ENCODE data around the gene GTF2E1. TPM values are rescaled to one million over a fixed set of nuclear protein-coding genes. Genes with fewer than 3 reads are reported as not detected.

GTF2E1 gene
- total RNA-seq, 1 donor from 2014 or later, result 4.4 TPM

DNA sequence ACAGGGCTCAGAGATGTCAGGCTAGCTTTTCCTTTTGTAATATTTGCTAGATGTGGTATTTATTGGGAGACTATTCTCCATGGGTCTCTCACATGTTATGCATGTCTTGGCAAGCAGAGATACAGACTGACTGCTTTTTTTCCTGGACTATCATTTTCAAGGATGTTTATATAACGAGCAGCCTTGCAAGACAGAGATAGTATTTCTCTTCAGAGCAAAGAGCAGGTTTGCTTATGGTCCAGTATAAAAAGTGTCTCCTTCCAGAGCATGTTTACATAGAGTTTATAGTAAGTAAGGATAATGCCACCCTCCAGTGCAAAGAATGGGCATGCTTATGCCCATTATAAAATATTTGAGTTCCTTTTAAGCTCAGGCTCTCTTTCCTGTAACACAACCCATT is 24.6 kb downstream of the GTF2E1 start:
- no peak overlapping the region for H3K4me3 ChIP-seq
- H3K36me3 ChIP-seq, result peaks cover 0 to 3% of the 10 kb centered on the region in 2 donors
- H3K27ac ChIP-seq, result no peak overlapping the region
- no peaks in the 10 kb centered on the region for H3K27me3 ChIP-seq
- intact Hi-C loops (cut with DNase I), result no loop called here
- no peak for DNase-seq (ENCODE audit: low spot score in 2 of 2)
- H3K4me1 ChIP-seq, result no peaks in the 10 kb centered on the region
- TF ChIP-seq, protein P1, sequence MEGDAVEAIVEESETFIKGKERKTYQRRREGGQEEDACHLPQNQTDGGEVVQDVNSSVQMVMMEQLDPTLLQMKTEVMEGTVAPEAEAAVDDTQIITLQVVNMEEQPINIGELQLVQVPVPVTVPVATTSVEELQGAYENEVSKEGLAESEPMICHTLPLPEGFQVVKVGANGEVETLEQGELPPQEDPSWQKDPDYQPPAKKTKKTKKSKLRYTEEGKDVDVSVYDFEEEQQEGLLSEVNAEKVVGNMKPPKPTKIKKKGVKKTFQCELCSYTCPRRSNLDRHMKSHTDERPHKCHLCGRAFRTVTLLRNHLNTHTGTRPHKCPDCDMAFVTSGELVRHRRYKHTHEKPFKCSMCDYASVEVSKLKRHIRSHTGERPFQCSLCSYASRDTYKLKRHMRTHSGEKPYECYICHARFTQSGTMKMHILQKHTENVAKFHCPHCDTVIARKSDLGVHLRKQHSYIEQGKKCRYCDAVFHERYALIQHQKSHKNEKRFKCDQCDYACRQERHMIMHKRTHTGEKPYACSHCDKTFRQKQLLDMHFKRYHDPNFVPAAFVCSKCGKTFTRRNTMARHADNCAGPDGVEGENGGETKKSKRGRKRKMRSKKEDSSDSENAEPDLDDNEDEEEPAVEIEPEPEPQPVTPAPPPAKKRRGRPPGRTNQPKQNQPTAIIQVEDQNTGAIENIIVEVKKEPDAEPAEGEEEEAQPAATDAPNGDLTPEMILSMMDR (IDR thresholded peaks at IDR 0.05), result no peak
- no peaks in the 10 kb centered on the region for H3K9me3 ChIP-seq

DNA sequence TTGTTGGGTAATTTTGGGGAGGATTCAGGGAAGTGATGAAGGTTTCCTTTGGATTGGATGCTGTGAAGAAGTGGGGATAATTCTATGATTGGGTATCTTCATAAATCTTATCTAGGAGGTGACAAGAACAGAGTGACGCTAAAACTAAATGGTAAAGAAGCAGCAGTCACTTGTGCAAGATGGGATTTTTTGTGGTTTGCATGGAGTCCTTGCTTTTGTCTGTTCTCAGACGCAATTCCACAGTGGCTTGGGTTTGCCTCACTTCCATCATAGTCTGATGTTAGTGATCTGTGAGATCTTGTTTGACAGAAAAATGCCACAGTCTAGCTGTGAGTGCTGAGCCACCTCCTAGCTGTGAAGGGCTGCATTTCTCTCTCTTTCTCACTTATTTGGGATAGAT is 26.9 kb downstream of the GTF2E1 start:
- DNase-seq (ENCODE audit: low spot score in 2 of 2), result no peak
- Histone ChIP-seq H3K27ac (no peak overlapping the region), H3K4me3 (no peak overlapping the region), H3K36me3 (peaks cover 0 to 3% of the 10 kb centered on the region in 2 donors), H3K4me1 (no peaks in the 10 kb centered on the region), H3K27me3 (no peaks in the 10 kb centered on the region), H3K9me3 (no peaks in the 10 kb centered on the region)
- intact Hi-C loops (cut with DNase I), result no loop called here
- TF ChIP-seq, protein P1 (IDR thresholded peaks at IDR 0.05), result no peak

DNA sequence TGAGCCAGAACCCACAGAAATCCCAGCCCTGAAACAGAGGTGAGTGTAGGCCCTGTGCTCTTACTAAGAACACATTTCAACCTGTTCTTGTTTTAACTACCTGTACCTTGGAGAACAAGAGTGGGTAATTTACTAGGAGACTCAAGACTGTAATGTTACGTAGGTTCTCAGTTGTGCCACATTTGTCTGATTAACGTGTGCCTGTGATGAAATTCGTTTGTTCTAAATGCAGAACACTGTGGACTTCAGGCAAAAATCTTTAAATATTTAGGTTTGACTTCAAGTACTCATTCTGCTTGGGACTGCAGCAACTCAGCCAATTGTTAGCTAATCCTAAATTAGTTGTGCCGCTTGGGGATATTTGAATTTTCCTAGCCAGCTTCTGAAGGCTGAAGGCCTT is 28.3 kb downstream of the GTF2E1 start:
- Histone ChIP-seq H3K9me3 (no peaks in the 10 kb centered on the region), H3K4me3 (no peak overlapping the region), H3K27me3 (no peaks in the 10 kb centered on the region), H3K27ac (peak overlapping the region in 1 of 2 donors; percentile 26), H3K36me3 (peaks cover 0 to 7% of the 10 kb centered on the region in 2 donors), H3K4me1 (no peaks in the 10 kb centered on the region)
- no peak for DNase-seq (ENCODE audit: low spot score in 2 of 2)
- intact Hi-C loops (cut with DNase I), result no loop called here
- TF ChIP-seq, protein P1 (IDR thresholded peaks at IDR 0.05), result no peak

DNA sequence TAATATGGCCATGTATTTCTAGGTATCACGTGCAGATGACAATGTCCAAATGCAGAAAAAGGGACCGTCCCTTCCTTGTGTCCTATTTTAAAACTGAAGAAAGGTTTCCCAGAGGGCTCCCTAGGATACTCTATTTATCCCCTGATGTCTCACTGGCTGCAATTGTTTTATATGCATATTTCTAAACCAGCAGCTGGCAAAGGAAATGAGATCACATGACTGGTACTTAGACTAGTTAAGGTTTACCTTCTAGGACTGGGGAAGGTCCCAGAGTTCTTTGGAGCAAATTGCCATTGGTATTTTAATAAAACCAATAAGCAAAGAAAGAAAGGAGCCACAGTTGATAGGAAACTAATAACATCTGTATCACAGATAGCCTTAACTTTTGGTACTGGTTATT is 29.5 kb downstream of the GTF2E1 start:
- DNase-seq (ENCODE audit: low spot score in 2 of 2), result no peak

DNA sequence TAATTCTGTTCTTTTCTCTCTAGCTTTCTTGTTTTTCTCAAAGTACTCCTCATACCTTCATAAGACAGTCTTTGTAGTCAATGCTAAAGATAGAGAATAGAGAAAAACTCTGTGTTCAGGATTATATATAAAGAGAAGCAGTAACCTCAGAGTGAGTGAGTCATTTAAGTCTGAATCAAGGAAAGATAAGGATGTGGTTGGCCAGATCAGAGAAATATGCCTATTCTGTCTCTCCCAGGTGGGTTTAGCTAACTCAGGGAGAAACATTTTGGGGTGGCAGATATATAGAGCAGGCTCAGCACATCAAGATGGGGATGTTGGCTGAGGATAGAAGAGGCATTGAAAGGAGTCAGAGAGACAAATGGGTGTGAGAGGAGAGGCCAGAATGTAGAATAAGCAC is 31.4 kb downstream of the GTF2E1 start:
- intact Hi-C loops (cut with DNase I), result no loop called here
- H3K4me1 ChIP-seq, result no peaks in the 10 kb centered on the region
- H3K9me3 ChIP-seq, result no peaks in the 10 kb centered on the region
- H3K4me3 ChIP-seq, result no peak overlapping the region
- no peak for DNase-seq (ENCODE audit: low spot score in 2 of 2)
- no peak overlapping the region for H3K27ac ChIP-seq
- peaks cover 0 to 19% of the 10 kb centered on the region in 2 donors for H3K36me3 ChIP-seq
- TF ChIP-seq, protein P1 (IDR thresholded peaks at IDR 0.05), result no peak
- no peaks in the 10 kb centered on the region for H3K27me3 ChIP-seq

More for the DNA sequence above, 29.5 kb downstream of the GTF2E1 start:
- intact Hi-C loops (cut with DNase I), result no loop called here
- Histone ChIP-seq H3K36me3 (peaks cover 0 to 19% of the 10 kb centered on the region in 2 donors), H3K9me3 (no peaks in the 10 kb centered on the region), H3K4me1 (no peaks in the 10 kb centered on the region), H3K27me3 (no peaks in the 10 kb centered on the region), H3K4me3 (no peak overlapping the region), H3K27ac (no peak overlapping the region)
- TF ChIP-seq, protein P1 (IDR thresholded peaks at IDR 0.05), result no peak

DNA sequence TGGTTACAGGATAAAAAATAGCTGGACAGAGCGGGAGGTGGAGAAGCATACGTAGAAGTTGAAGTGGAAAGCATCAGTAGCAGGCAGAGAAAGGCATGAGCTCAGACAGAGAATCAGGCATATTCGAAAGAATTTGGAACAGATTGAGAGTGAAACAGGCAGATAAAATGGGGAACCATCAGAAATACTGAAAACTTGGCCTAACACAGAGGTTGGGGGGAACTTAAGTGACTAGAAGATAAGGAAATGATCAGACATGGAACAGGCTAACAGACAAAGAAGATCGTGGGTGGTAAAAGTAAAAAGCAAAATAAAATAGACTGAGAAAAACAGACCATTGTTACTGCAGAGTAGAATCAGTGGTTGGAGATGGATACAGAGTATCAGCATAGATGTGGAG is 32.9 kb downstream of the GTF2E1 start:
- H3K27ac ChIP-seq, result no peak overlapping the region
- no peak overlapping the region for H3K4me3 ChIP-seq
- TF ChIP-seq, protein P1 (IDR thresholded peaks at IDR 0.05), result no peak
- intact Hi-C loops (cut with DNase I), result no loop called here
- no peaks in the 10 kb centered on the region for H3K4me1 ChIP-seq
- H3K27me3 ChIP-seq, result no peaks in the 10 kb centered on the region
- peaks cover 0 to 19% of the 10 kb centered on the region in 2 donors for H3K36me3 ChIP-seq
- no peaks in the 10 kb centered on the region for H3K9me3 ChIP-seq
- no peak for DNase-seq (ENCODE audit: low spot score in 2 of 2)
